GM21723 (cell line): Measurements from ENCODE around the gene ACOX3.
"Not testable (repeated sequence)": the region's sequence is repeated elsewhere in the genome, so short reads cannot be mapped to it uniquely, and the experiment has no call there.

Source experiments
- ATAC-seq: cut with Tn5 transposase; IDR thresholded peaks from one replicate; pipeline ENCODE4 v1.9.1; 2021; ENCODE audit warnings: mild to moderate bottlenecking, moderate library complexity; ENCODE audit not compliant: unreplicated experiment

ACOX3 gene

DNA sequence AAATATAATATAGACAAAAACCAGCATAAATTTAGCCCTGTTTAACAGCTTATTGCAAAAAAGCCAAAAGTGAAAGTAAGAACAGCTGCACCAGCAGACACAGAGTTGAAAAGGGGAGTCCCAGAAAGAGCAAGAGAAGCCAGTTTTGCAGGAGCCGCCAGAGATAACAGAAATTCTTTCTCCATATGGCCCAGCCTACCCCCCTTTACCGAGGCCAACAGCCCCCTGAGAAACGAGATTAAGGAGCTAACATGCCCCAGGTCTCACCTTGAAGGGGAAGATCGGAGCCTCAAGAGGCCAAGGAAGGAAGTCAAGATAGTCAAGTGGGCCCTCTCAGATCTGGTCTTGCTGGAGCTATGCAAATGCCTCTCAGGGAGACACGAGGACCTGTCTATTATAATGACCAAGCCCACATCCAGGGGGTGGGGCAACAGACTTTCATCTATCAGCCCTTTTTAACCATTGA lies 4.8 kb downstream of the ACOX3 start:
- peak; percentile 64 for ATAC-seq

DNA sequence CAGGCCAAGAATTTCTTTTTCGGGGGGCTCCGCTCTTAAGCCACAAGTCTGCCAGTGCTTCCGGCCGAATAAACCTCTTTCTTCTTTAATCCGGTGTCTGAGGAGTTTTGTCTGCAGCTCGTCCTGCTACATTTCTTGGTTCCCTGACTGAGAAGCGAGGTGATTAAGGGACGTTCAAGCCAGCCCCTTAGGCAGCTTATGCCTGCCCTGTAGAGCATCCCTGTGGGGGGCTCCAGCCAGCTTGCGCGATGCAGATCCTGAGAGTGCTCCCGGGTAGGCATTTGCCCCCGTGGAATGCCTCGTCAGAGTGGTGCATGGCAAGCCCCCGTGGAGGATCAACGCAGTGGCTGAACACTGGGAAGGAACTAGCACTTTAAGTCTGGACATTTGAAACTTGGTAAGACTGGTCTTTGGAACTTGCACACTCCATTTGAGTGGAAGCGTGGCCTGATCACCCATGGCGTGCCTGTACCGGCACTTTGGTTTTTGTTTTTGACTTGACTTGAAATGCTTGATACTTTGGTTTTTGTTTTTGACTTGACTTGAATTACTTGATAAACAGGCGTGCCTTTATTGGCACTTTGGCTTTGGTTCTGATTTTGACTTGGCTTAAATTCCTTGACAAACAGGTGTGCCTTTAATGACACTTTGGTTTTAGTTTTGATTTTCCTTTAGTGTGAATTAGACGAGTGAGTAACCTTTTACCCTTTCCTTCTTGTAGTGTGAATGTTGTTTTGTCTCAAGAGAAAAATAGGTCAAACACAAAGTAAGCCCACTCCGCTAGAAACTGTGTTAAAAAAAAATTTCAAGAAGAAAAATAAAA lies 6.1 kb downstream of the ACOX3 start:
- no peak for ATAC-seq

DNA sequence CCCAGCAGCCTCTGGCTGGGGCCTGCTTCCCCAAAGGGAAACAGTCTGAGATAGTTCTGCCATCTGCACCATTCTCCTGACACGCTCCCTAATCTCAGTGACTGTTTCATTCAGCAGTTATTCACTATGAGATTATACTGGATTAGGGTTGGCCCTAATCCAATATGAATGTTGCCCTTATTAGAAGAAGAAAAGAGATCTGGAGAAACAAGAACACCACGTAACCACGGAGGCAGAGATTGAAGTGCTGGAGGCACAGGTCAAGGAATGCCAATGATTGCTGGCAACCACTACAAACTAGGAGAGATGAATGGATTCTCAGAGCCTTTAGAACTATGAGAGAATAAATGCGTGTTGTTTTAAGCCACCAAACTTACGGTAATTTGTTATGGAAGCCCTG lies 7.4 kb downstream of the ACOX3 start:
- no peak for ATAC-seq

DNA sequence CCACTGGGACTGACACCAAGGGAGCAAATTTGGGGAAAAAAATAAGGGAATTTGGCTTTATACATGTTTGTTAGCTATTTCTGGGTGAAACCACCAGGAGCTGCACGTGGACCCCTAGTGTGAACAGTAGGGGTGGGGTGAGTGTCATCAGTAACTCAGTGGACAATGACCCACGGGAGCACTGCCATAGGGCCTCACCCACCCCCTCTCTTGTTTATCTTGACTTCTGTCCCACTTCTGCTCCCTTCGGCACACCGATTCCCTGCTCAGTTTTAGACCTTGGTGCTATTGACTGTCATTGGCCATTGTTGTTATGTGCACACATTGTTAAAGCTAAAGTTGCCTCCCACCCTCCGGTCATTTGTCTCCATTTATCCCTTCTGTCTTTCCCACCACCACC lies 9.0 kb downstream of the ACOX3 start:
- ATAC-seq, result no peak

DNA sequence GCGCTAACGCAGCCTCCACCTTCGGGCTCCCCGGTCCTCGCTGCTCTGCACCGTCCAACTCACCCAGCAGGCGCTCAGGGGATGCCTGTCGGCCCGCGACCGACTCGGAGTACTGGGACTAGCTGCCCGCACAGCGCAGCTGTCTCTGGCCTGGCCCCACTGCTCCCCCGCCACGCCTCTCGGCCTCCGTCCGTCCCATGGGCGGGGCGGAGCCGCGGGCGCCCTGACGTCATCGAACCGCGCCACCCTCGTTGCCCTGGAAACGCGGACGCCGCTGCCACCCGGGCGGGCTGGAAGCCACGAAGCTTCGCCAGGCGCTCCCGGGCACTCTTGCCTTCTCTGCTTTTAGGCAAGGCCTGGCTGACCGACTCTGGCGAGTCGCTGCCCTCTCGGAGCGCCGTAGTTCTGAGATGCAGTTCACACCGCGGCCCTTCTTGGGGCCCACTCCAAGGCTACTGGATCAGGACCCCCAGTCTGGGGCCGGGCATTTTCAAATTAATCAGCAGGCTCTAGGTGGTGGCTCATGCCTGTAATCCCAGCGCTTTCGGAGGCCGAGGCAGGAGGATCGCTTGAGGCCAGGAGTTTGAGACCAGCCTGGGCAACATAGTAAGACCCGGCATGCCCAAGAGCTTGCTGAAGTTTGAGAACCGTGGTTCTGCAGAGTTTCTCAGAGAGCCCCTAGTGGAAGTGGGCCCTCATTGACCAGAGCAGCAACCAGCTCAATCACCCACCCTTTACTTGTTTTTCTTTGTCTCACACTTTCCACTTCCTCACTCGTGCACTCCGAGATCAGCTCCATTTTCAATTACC lies 12.0 kb downstream of the ACOX3 start:
- ATAC-seq, result peak; percentile 94

DNA sequence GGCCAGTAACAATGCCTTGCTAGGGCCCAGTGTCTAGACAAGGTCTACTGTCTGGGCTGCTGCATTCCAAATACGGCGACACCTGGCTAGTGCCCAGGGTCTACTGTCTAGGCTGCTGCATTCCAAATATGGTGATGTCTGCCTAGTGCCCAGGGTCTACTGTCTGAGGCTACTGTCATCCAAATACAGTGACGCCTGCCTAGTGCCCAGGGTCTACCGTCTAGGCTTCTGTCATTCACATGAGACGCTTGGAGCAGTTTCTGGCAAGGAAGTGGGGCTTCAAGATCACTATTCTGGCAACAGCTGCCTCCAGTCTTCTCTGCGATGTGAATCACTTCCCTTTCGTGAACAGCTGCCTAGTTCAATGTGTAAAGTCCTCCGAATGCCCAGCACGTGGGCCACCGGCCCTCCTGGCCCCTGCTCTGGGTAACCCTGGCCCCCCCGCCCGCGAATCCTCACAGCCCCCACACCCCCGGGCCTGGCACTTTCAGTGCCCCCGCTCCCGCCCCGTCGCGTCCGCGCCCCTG lies 12.7 kb downstream of the ACOX3 start:
- peak; percentile 66 for ATAC-seq

DNA sequence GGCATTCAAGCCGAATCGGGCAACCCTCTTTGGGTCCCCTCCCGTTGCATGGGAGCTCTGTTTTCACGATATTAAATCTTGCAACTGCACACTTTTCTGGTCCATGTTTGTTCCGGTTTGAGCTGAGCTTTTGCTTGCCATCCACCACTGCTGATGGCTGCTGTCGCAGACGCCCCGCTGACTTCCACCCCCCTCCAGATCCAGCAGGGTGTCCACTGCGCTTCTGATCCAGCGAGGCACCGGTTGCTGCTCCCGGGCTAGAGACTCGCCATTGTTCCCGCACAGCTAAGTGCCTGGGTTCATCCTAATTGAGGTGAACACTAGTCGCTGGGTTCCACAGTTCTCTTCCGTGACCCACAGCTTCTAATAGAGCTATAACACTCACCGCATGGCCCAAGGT lies 13.3 kb downstream of the ACOX3 start:
- no peak for ATAC-seq

DNA sequence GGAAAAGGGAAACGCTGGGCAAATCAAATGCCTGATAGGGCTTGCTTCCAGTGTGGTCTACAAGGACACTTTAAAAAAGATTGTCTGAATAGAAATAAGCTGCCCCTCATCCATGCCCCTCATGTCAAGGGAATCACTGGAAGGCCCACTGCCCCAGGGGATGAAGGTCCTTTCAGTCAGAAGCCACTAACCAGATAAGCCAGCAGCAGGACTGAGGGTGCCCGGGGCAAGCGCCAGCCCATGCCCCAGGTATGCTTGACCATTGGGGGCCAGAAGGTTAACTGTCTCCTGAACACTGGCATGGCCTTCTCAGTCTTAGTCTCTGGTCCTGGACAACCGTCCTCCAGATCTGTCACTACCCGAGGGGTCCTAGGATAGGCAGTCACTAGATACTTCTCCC lies 17.7 kb downstream of the ACOX3 start:
- ATAC-seq, result no peak

DNA sequence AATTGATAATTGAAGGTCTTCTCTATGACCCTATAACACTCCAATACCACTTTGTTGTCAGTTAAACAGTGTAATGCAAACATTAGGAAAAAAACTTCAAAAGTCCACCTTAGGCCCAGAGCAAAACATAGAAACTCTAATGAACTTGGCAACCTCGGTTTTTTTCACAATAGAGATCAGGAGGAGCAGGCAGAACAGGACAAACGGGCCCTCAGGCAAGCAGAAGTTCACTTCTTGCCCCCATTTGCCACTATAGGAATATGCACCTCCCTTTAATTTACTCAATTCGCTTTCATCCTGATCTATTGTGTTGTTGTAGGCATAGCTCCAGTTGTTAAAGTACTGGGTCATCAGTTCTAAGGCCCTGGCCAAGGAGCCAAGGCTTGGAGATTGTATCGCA lies 18.2 kb downstream of the ACOX3 start:
- ATAC-seq, result no peak

DNA sequence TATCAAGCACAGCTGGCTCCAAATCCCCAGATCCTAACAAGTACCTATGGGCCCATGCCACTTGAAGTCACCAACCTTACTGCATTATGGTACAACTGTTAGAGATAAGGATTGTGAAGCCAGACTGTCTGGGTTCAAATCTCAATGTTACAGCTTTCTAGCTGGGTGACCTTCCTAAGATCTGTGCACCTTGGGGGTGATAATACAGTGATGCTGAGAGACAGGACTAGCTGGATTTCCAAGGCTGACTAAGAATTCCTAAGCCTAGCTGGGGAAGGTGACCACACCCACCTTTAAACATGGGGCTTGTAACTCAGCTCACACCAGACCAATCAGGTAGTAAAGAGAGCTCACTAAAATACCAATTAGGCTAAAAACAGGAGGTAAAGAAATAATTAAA lies 20.4 kb downstream of the ACOX3 start:
- not testable (repeated sequence) for ATAC-seq

DNA sequence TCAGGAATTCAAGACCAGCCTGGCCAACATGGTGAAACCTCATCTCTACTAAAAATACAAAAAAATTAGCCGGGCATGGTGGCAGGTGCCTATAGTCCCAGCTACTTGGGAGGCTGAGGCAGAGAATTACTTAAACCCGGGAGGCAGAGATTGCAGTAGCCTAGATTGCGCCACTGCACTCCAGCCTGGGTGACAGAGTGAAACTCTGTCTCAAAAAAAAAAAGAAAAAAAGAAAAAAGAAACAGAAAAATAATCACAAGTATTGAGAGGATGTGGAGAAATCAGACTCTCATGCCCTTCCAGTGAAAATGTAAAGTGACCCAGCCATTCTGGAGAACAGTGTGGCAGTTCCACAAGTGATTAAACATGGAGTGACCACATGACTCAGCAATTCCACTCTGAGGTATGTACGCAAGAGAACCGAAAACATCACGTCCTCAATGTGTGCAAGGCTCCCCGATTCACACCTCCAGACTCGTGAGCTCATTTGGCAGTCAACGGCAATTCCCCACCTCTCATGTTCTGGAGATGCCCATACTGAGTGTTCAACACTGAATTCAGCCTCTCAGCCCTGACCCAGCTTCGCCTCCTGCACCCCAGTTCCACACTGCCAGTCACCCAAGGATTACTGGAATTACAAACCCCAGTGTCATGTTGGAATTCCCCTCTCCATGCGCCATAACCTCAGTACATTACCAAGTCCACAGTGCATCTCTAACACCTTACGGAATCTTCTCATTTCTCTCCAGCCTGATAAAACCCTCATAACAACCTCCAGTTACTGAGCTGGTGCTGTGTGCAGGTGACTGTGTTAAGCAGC lies 21.1 kb downstream of the ACOX3 start:
- peak; percentile 75 for ATAC-seq

DNA sequence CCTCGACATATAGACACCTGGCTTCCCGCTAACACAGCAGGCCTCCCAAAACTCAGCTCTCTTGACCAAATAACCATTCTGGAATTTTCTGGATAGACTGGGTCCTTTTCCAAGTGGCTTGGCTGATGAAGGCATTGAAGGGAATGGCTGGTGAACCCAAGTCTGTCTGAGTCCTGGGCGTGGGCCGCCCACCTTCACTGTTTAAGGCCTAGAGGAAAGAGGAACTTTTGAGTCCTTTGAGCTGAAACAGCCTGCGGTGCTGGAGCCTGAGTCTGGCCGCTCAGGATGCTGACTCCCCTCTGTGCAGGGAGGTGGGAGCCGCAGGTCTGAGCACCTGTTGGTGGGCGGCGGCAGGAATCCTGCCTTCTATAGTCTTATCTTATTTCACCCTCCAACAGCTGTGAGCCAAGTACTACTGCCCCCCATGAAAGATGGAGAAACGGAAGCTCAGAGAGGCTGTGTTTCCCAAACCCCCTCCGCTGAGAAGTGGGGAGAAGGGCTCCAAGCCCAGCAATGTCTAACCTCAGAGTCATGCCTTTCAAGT lies 23.4 kb downstream of the ACOX3 start:
- no peak for ATAC-seq

DNA sequence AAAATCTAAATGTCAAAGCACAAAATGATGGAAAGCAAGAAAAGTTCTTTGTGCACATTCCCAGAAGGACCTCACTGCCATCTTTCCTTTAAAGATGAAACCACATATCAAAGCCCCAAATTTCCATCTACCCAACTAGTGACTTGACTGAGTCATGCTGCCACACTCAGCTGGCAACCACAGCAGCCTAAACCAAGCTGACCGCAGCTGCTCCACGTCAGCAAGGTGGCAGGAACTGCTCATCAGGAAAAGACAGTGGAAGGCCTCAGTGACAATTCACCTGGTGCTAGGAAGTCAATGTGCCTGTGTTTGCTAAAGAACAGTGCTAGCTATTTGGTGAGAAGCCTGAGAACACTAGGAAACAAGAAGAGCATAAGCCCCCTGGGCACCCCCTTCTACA lies 26.1 kb downstream of the ACOX3 start:
- no peak for ATAC-seq

DNA sequence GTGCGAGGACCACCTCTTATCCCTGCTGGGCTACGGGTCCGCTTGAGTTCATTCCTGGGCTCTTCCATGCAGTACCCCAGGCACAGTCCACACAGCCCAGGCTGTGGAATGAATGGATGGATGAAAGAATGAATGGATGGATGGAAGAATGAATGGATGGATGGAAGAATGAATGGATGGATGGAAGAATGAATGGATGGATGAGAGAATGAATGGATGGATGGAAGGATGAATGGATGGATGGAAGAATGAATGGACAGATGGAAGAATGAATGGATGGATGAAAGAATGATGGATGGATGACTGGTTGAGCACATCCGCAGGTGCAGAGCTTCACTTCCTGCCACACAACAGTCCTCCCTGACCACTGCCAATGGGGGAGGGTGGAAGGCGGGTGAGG lies 28.2 kb downstream of the ACOX3 start:
- ATAC-seq, result no peak

DNA sequence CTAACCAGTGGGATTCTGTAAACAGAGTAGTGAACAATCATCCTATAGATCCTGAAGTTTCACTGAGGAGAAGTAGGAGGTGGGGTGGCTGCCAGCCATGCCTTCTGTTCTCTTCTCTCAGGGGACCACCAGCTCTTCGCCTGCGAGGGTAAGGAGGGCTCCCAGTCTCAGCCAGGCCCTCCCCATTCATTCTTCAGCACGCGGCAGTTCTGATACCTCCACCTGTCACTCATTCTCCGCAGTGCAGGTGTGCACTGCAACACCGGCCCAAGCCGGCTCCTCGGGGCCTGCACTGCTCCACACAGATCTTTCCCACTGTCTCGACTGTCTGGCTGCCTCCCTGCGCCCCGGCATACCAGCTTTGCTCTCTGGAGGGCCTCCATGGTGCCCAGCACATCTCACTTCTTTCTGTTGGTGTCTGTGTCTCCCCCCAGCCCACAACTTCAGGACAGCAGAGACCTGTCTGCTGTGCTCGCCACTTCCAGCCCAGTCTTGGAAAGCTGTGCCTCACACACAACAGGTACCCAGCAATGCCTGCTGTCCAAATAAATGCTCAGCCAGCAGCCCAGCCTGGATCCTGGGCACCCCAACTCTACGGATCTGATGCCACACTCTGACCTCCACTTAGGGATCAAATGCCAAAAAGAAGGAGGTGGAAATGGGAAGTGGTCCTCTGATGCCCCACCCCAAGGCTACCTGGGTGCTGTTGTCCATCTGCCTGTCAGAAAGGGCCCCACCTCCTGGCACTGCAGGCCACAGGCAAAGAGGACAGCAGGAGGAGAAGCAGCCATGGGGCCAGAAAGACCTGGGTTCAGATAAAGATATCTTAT lies 29.0 kb downstream of the ACOX3 start:
- ATAC-seq, result no peak

DNA sequence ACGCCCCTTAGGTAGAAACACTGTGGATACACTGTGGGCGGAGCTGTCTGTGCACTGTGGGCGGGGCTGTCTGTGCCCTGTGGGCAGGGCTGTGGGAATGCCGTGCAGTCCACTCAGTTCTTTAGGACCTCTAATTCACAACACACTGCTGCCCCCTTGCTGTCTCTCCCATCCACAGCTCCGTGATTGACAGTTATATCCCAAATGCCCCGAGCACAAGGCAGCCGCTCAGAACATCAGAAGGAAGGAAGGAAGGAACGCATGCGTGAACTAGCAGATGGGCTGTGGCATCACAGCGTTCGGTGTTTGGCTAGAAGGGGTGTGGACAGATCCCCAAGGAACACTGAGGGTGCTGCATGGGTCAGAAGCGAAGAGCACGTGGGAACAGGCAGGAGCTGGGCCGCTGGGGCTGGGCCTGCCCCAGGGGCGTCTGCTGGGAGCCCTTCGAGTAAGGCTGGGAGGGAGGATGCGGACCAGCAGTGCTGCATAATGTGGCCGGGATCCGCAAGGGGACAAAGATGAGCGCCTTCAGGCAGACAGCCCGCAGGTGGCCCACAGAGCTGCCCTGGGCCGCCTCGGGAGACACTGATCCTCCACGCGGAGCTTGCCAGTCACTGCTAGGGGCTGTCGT lies 29.8 kb downstream of the ACOX3 start:
- ATAC-seq, result no peak

DNA sequence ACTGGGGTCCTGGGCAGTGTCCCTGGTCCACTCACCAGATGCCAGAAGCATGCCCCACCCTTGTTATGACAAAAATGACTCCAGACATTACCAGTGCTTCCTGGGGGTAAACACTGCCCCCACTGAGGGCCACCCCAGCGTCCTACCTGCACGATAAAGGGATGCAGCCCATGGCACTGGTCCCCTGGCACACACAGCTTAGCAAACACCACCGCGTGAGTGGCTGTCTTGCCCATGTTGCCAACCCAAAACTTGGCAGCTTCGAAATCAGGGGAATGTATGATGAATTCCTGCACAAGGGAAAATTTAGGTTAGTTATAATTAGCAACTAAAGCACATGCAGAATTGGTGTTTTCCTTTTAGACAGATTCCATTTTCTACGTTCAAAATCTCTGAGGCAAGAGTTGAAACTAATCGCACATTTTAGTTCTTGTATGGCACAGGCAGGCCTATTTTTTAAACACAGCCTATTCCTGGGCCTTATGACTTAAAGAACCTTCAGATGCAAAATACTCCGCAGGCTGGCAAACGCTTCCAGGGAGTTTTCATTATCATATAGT lies 30.4 kb downstream of the ACOX3 start:
- no peak for ATAC-seq

DNA sequence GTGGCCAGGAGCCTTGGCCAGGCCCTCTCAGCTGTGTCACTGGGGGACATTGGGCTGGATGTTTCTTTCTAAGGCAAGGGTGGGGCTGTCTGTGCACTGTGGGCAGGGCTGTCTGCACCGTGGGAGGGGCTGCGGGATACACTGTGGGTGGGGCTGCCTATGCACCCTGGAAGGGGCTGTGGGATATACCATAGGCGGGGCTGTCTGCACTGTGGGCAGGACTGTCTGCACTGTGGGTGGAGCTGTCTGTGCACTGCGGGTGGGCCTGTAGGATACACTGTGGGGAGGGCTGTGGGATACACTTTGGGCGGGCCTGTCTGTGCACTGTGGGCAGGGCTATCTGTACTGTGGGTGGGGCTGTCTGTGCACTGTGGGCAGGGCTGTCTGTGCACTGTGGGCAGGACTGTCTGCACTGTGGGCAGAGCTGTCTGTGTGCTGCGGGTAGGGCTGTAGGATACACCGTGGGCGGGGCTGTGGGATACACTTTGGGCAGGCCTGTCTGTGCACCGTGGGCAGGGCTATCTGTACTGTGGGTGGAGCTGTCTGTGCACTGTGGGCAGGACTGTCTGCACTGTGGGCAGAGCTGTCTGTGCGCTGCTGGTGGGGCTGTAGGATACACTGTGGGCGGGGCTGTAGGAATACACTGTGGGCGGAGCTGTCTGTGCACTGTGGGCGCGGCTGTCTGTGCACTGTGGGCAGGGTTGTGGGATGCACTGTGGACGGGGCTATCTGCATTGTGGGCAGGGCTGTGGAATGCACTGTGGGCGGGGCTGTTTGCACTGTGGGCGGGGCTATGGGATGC lies 31.1 kb downstream of the ACOX3 start:
- no peak for ATAC-seq
